ENCODE results near the gene GPBP1L1.

Gene GPBP1L1

DNA sequence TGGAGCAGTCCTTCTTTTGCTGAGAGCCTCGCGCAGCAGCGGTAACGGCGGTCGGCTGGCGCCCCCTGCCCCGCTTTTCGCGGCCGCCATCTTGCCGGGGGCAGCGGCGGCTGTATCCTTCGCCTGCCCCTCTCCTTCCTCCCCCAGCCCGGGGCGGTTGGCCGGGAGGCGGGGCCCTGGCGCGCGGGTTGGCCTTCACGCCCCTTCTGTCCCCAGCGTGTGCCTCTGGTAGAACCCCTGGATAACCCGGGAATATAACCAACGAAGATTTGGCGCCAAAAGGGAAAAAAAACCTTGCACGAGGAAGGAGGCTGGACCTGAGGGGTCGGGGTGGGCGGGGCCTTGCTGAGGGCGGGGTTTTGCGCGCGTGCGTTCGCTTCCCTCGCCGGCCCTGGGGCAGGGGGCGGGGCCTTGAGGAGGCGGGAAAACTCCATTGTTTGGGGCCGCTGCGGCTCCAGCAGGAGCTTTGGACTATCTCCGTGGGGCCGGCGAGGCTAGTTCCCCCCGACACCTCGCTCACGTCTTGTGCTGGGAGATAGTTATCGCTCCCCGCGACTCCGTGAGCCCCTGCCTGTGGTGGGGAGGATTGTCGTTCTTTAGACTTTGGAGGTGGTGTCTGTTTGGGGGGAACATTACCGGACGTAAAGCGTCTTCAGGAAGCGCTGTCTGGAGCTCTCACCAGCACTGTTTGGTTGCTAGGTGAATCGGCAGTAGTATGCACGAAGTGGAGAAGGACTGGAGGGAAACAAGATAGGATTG, 101.8 kb downstream of the GPBP1L1 start:
- peak; percentile 82 to 86 for DNase-seq

GRCh38 chr1:45583666-45584350, 102.5 kb downstream of the GPBP1L1 start, which contains the start of gene NASP:
NASP (plus strand) TSS chr1:45584041; CDS start chr1:45584147, 106 bp downstream.
- DNase-seq = peak; percentile 89 to 94

- peak; percentile 97 for DNase-seq
These were observed 103.1 kb downstream of the GPBP1L1 start for GRCh38 chr1:45583264-45583665.
